T follicular helper cell (primary cell): ENCODE results near the gene ASTN1.

Experiments
- DNase-seq: peaks from one replicate; pipeline ENCODE4 v3.0.0-alpha.2; 2020; ENCODE audit warnings: low read depth

ASTN1 gene

DNA sequence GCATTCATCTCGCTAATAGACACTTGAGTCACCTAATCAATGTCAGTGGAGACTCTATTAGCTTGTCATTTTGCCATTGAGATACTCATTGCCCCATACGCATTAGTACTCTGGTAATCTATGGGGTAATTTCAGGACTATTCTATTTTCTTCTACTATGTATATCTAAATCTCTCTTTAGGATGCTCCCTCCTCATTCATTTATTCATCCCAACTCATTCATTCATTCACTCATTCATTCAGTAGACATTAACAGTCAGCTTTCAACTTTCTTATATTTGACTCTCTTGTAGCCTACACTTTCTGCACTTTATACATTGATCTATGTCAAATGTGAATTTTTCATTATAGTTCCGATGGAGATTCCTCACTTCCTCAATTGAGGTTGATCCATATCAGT is 170.9 kb downstream of the ASTN1 start:
- DNase-seq, result no peak

DNA sequence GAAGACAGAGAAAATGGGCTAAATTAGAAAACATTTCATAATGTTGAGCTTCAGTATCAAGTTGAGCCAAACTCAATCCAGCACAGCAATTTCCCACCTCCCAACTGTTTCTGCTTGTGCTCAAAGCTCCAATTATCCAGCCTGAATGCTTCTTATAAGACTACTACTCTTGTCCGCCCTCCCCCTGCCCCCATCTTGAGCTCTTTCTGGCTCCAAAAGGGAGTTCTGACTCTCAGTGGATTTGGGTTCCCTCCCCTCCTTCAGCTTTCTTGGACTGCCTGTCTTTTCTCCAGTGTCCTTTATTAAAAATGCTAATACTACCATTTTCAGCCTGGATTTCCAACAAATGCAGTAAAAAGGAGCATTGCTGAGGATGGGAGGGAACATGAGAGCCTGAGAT is 174.8 kb downstream of the ASTN1 start:
- no peak for DNase-seq

DNA sequence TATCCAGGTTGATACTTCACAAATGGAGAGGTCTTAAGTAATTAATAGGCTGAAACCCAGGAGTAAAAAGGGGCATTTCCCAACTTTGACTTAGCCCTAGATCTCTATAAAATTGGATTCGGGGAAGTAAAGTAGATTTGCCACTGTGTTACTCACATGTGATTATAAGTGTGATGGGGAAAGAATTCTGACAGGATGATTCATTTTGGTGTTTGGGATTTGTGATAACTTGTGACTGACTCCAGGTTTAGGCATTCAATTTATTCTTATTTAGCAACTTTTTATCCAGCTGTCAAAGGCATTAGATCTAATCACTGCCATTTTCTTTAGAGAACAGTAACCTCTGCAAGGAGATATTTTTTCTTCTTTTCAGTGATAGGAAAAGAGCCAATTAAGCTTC is 175.5 kb downstream of the ASTN1 start:
- DNase-seq, result no peak

- no peak for DNase-seq
These were observed 177.5 kb downstream of the ASTN1 start for GRCh38 chr1:176987016-176987415.

DNA sequence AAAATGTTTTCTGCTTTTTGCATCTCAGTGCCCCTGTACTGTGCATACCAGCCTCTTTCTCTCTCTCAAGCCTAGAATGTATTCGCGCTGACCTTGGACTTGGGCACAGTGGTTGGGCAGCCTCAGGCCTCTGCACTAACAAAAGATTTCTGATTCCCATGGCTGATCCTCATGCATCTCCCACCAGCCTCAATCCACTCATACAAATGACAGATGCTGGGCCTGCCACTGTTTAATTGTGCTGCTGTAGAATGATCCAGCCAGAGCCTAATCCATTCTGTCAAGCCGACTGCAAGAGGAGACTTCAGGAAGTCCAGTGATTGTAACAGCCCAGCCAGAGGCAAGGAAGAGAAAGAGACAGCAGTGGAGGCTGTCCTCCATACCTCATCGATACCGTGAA is 180.8 kb downstream of the ASTN1 start:
- DNase-seq, result no peak

DNA sequence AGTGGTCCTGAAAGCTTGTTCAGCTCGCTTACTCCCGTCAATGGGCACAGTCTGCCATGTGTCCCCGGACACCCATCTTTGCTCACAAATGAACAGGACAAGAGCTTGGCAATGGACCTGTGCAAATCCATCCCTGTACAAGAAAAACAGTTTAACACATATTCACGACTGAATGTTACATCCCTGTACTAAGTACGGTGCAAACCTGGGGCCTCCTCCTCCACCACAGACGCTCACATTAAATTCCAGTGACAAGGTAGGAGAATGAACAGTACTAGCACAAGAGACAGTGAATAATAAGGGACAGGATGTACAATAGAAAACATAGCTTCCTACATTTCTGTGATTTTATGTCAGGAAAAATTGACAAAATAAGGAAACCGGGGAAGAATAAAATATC is 187.7 kb downstream of the ASTN1 start:
- no peak for DNase-seq

- no peak for DNase-seq
These were observed 188.3 kb downstream of the ASTN1 start for GRCh38 chr1:176976225-176976624.

GRCh38 chr1:176964687-176965086 is 199.8 kb downstream of the ASTN1 start:
- no peak for DNase-seq

DNA sequence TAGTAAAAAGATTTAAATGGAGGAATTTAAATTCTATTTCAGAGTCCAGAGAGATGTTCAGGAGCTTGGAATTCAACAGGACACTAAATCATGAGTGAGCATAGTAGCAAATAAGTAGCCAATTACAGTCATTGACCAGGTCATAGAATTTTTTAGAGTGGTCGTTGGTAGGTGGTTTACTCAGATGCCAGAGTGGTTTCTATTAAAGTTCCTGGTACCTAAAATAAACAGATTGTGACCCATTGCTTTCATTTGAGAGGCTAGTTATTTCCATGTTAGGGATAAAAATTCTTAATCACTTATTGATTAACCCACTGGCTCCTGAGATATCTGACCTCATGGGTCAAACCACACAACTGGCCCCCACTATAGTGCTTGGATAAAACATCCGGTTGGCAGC is 201.3 kb downstream of the ASTN1 start:
- no peak for DNase-seq

DNA sequence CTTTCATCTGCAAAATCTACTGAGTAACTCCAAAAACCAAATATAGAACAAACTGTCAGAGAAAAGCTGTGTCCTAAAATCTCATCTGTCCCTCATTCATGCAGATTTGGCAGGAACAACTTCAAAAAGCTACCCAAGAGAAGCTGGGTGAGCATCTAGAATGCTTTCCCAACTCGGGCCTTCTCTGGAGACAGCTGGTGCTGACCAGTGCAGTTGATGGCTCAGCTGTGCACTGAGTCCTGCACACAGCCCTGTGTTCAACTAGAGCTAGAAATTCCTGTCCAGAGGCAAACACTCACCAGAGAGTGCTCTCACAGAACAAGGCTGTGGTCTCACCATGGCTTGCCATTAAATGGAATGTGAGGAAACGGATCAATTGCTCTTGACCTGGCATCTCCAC is 202.8 kb downstream of the ASTN1 start:
- no peak for DNase-seq

- no peak for DNase-seq
These were observed 205.2 kb downstream of the ASTN1 start for GRCh38 chr1:176959191-176959820.

DNA sequence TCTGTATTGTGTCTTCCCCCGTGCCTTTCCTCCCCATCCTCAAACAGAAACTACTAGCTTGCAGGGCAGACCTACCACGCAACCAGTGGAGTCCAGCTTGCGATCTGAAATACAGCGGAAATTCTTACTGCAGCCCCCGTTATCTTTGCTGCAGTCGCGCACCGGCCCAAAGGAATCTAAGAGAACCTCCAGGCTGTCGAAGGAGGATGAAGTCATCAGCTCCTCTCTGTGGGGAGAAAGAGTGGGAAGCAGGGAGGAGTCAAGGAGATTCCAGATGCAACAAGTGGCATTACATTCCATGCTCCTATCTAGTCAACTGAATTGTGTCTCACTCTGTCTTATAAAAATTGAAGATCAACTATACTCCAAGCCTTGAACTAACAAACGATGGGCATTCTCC is 206.9 kb downstream of the ASTN1 start:
- DNase-seq, result no peak

GRCh38 chr1:176954242-176954641 is 210.3 kb downstream of the ASTN1 start:
- no peak for DNase-seq

- DNase-seq, result no peak
These were observed 213.7 kb downstream of the ASTN1 start for GRCh38 chr1:176950736-176951324.

DNA sequence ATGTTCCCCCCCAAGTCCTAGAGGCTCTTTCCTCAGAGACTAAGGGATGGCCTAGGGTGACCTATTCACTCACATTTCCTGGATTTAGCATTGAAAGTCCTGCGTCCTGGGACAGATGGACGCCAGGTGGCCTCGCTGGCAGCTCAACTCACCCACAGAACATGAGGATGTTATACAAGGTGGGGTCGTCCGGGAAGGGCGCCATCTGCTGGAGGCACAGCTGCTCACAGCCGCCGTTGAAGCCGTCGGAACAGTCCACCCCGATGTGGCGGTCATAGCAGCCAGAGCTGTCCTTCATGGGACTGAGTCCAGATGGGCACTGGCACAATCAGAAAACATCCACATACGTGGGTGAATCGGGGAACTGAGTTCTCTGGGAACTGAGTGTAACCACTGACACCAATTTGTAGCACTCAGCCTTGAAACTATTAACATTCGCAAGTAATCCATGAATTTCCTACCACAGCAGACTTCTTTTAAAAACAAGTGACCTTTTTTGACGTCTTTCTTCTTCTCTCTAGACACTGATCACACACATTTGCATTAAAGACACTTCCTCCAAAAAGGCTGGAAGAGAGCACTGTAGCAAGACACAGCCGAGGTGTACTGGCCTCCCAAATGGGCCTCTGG is 215.4 kb downstream of the ASTN1 start:
- DNase-seq, result no peak

DNA sequence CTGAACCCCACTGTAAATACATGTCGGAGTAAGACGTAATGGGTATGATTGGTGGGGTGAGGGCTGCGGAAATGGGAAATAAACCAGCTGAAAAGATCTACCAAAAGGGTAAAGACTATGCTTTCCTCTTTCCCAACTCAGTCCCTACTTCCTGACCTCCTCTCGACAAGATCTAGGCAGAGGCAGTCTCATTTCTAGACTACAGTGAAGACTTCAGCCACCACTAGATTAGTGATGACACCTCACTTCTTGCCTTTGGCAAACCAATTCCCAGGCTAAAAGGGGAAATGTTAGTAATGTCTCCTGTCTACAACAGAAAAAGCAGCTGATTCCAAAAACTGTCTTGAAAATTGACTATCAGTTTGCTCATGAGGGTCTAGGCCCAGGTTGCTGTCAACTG is 219.9 kb downstream of the ASTN1 start:
- DNase-seq, result no peak

GRCh38 chr1:176943783-176944182 is 220.7 kb downstream of the ASTN1 start:
- no peak for DNase-seq

DNA sequence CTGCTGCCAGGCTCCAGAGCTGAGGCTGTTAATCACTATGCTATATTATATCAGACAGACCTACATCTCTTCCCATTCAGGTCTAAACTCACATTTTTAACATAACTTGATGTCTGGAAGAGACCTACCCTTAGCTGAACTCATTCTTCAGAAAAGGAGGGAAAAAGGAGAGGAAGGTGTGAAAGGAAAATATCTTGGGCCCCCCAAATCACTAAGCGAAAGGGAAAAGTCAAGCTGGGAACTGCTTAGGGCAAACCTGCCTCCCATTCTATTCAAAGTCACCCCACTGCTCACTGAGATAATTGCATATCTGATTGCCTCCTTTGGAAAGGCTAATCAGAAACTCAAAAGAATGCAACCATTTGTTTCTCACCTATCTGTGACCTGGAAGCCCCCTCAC is 222.2 kb downstream of the ASTN1 start:
- DNase-seq, result no peak

DNA sequence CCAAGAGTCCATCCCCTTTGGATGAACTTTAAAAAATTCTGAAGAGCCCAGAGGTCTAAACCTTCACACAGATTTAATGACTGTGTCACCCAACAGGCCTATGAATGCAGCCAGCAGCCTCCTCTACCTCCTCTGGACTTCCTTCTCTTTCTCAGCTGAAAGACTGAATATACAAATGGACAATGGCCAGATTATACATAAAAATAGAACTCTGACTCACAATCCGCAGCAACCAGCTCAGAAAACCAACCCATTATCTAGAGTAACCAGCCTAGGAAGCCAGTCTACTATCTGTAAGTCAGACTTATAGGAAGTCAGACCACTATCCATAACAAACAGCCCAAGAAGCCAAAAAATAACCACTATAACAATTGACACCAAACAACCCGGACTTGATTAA is 224.5 kb downstream of the ASTN1 start:
- no peak for DNase-seq

DNA sequence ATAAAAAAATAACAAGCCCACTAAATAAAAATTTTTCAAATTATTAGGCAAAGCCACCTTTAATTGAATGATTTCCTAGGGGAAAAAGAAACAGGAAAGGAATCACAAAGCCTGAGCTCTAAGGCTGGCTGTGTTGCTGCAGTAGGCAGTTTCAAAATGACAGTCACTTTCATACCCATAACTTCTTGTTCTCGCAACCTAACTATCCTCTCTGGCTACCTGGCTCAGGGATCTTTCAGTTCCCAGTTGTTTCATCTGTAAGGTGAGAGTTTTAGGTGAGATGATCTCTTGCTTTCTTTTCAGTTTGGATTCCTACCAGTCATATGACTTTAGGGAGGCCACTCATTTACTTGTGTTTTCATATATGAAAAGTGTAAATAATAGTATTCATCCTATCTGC is 226.1 kb downstream of the ASTN1 start:
- no peak for DNase-seq

GRCh38 chr1:176934370-176934769 is 230.1 kb downstream of the ASTN1 start:
- DNase-seq, result no peak

DNA sequence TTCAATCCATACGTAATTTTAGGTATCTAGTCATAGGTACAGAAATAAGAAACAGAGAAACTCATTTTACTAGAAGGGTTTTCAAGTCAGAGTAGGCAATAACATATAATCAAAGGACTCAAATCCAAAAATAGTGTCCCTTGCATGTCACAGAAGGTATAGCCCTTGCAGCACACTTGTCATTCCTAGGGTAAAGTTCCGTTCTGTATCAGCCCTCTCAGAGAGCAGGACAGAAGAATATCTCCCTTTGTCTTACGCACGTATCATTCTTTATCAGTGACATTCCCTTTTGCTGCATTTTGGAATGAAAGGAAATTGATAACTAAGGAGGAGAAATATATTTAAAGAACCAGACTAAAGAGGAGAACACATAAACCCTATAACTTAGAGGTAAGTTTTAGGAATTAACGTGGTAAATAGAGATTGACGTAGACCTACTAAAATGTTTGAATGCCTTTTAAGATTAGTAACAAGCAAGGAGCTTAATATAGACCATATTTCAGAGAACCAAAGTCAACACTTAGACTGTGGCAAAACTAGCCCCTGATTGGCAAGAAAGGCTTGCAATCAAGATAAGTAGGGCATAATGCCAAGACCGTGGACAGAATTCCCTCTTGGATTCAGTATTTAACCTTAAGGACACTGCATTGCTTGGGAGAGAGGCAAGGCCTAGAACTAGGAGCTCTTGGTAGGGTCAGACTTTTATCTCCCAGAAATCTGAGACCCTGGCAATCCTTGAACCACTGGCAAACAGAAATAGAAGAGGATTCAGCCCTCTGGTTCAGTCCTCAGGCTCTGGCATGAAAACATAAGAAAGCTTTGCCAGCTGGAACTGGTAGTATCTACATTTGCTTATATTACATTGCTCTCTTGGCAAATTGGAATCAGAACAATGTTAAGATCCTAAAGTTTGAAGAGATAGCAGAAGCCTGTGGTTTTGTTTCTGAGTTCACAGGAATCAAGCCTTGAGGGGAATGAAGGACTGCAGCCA is 232.1 kb downstream of the ASTN1 start:
- DNase-seq, result no peak

DNA sequence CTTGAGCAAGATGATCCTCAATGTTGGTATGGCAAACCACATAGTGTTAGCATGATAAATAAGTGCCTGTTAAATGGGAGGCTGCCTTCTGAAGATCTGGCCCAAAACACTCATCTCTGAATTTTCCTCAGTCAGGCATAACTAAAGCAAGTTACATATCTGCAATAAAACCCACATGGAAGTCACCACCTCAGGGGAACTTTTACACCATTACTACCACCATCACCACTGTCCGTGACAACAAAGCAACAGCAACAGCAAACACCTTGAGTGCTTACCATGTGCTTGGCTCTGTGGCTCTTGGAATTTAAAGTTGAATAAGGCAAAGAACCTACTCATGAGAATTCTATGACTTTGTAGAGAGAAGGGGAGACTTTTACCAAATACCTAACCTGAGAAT is 233.0 kb downstream of the ASTN1 start:
- no peak for DNase-seq
